Stimulated activated CD8-positive, alpha-beta memory T cell treated with anti-CD3 and anti-CD28 coated beads, Interleukin-4, amount 100 ng/mL, for 1 hour (primary cell): ENCODE measurements around the gene ST8SIA6.
"Not testable (repeated sequence)": the region's sequence is repeated elsewhere in the genome, so short reads cannot be mapped to it uniquely, and the experiment has no call there.

Source experiments
- DNase-seq, 2 donors: peaks; one replicate each; pipeline ENCODE4 v3.0.0-alpha.2; 2020; ENCODE audit warnings: low read depth in 2 of 2, low spot score in 1 of 2

The ST8SIA6 gene

GRCh38 chr10:17348501-17349349 lies 105.7 kb downstream of the ST8SIA6 start:
- no peak for DNase-seq

GRCh38 chr10:17348011-17348500 lies 106.3 kb downstream of the ST8SIA6 start:
- no peak for DNase-seq

DNA sequence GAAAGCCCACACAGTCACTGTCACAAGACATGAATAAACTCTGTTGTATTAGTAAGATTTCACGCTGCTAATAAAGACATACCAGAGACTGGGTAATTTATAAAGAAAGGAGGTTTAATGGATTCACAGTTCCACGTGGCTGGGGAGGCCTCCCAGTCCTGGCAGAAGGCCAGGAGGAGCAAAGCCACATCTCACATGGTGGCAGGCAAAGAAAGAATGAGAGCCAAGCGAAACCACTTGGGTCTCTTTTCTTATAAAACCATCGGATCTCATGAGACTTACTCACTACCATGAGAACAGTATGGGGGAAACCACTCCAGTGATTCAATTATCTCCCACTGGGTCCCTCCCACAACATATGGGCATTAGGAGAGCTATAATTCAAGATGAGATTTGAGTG lies 110.2 kb downstream of the ST8SIA6 start:
- no peak for DNase-seq

DNA sequence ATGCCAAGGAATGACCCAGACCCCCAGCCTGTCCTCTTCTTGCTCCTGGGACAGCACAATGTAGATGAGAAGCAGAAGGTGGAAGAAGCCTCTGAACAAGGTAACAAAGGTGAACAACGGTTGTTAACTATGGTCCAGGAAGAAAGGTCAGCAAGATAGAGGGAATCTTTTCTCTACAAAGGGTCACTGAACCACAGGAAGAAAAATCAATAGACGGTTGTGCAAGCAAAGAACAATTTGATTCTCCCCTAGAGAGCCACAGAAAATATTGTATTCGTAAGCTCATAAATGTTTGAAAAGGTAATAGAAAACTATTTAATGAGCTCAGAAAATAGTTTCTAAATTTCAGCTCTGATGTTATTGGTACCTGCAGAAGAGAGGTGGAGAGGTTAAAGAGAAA lies 111.3 kb downstream of the ST8SIA6 start:
- DNase-seq = no peak

DNA sequence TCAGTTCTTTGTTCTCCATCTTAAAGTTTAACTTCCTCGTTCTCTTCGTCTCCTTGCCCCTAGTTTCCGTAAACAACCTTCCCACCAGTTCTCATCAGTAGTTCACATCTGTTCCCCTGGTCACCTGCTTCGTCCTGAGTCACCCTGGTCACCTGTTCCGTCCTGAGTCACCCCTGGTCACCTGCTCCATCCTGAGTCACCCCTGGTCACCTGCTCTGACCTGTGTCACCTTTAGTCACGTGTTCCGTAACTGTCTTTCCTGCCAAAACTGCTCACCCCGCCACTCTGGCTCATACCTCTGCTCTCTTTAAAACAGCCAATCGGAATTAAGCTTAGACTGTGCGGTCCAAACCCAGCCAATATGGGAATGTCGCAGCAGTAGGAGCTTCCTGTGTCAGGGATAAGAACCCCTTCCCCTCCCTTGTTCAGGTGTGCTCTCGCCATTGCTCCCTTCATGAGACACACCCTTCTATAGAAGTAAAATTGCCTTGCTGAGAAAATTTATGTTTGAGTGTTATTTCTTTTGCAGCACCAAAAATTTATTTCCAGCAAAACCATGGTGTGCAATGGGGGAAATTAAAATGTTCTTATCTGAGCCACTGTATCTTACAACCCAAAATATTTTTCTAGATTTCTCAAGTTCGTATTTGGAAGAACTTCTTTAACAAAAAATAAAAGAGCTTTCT lies 114.1 kb downstream of the ST8SIA6 start:
- no peak for DNase-seq

- no peak for DNase-seq
Measured at GRCh38 chr10:17335065-17335464, 119.3 kb downstream of the ST8SIA6 start.

DNA sequence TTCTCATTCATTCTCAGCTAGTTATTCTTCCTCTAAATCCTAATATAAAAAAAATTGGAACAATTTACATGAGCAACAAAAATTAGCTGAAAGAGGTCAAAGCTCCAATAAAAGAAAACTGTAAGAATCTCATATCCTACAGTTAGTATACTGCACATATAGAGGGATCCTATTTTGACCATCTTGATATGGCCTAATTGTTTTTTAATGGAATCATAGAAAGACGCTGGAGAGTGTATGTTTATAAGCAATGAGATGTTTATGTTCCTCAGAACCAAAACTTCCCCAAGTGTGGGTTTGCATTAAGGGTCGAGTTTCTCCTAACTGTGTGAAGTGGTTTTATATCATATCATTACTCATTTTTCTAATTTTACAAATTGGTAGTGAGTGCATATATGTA lies 123.9 kb downstream of the ST8SIA6 start:
- DNase-seq = no peak

- no peak for DNase-seq
Measured at GRCh38 chr10:17326377-17326776, 128.0 kb downstream of the ST8SIA6 start.

GRCh38 chr10:17321957-17322356 lies 132.4 kb downstream of the ST8SIA6 start:
- DNase-seq = not testable (repeated sequence)

GRCh38 chr10:17316488-17317170 lies 137.8 kb downstream of the ST8SIA6 start:
- DNase-seq = no peak

- no peak for DNase-seq
Measured at GRCh38 chr10:17309435-17309834, 145.0 kb downstream of the ST8SIA6 start.

GRCh38 chr10:17307123-17307522 lies 147.3 kb downstream of the ST8SIA6 start:
- DNase-seq = no peak

GRCh38 chr10:17292375-17292774 lies 162.0 kb downstream of the ST8SIA6 start:
- no peak for DNase-seq

DNA sequence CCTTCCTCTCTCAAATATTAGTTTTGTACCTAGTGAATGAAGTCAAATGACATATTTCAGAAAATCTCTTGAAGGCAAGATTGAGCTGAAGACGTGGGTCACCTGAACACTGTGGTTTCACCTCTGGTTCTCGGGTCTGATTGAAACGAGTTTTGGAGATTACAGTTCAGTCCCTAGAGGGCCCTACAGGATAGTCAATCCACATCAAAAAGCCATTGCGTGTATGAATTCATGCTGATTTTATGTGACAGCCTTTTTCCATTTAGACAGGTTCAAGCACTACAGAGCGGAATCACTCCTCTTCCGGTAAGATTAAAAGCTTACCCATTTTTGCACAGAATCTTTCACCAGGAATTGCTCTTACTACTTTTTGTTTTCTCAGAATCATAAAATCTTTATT lies 164.2 kb downstream of the ST8SIA6 start:
- DNase-seq = no peak

DNA sequence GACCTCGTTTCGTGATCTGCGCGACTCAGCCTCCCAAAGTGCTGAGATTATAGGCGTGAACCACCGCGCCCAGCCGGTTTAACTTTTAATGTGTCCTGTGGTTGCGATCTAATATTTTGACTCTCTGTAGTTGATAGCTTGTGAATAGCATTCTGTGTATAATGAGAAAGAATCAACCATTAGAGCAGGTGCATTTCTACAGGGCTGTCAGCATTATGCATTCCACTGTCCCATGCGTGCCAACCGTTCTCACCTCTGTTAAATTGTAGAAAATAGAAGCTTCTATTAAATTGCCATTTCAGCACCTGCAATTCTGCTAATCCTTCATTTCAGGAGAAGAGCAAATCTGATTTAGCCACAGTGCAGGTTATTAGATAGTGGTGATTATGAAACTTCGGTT lies 164.6 kb downstream of the ST8SIA6 start:
- no peak for DNase-seq

GRCh38 chr10:17286562-17287550 lies 167.5 kb downstream of the ST8SIA6 start:
- no peak for DNase-seq

DNA sequence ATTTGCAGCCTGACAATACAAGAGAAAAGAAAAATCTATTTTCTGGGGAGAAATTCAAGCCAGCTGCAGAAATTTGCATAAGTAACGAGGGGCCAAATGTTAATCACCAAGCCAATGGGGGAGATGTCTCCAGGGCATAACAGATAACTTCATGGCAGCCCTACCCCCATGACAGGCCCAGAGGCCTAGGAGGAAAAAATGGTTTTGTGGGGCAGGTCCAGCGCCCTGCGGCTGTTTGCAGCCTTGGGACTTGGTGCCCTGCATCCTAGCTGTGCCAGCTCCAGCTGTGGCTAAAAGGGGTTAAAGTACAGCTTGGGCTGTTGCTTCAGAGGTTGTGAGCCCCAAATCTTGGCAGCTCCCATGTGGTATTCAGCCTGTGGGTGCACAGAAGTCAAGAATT lies 172.1 kb downstream of the ST8SIA6 start:
- no peak for DNase-seq

DNA sequence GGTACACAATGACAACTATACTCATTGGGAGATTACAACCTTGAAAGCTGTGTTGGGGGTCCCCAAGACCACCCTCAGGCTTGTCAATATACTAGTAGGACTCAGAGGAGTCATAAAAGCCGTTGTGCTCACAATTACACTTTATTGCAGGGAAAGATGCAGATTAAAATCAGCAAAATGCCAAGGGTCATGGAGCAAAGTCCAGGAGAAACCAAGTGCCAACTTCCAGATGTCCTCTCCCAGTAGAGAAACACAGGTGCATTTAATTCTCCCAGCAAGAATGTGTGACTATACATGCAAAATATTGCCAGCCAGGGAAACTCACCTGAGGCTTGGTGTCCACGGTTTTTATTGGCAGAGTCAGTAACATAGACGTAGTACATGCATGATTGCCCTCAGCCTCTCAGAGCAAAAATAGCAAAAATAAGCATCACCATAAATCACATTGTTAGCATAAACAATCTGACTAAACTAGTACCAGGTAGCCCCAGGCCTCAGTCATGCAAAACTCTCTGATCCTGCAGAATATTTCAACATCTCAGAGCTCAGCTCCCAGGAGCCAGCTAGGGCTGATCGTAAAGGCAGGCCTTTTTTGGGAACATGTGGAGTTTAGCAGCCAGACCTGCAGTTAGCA lies 175.7 kb downstream of the ST8SIA6 start:
- no peak for DNase-seq

GRCh38 chr10:17276756-17277424 lies 177.5 kb downstream of the ST8SIA6 start:
- DNase-seq = no peak

DNA sequence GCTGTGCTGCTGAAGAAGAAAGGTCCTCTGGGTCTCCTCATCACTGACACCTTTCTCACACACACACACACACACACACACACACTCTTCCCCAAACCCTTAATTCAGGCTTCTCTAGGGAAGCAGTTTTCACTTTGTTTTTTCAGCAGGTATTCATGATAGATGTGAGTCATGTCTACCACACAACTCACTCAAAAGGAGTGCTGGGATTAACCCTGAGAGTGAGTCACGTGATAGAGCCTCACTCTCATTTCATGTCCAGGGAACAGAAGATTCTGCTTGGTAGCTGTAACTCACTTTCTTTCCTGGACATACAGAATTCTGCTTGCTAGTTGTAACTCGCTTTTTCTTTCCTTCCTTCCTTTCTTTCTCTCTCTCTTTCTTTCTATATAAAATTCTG lies 181.0 kb downstream of the ST8SIA6 start:
- DNase-seq = no peak
